Tibial artery (tissue), 4 donors: ENCODE measurements around the gene CFAP54.

Experiments used
- DNase-seq, 2 donors: peaks; one replicate each; pipeline ENCODE4 v3.0.0-alpha.2; 2019
- H3K27ac ChIP-seq, 2 donors: fragments of 200-600 bp; sonication (generic) in 1 of 2; 1 replicate in 1 of 2; 2 replicates in 1 of 2; pipeline ENCODE4 v1.5.1; 2018 to 2019; ENCODE audit warnings: mild to moderate bottlenecking in 1 of 2
- H3K27me3 ChIP-seq, 2 donors: fragments of 200-600 bp; sonication (generic) in 1 of 2; one replicate each; pipeline versions ENCODE4 v1.5.1 to v1.6.0; 2016 to 2019
- H3K36me3 ChIP-seq, 3 donors: fragments of 200-600 bp; sonication (generic) in 2 of 3; one replicate each; pipeline ENCODE4 v1.5.1; 2016 to 2019; ENCODE audit warnings: mild to moderate bottlenecking in 2 of 3
- H3K4me1 ChIP-seq, 4 donors: fragments of 200-600 bp; sonication (generic) in 2 of 4; 1 replicate in 3 of 4; 2 replicates in 1 of 4; pipeline ENCODE4 v1.5.1; 2016 to 2019
- H3K4me3 ChIP-seq, 2 donors: fragments of 200-600 bp; sonication (generic) in 1 of 2; 1 replicate in 1 of 2; 2 replicates in 1 of 2; pipeline ENCODE4 v1.5.1; 2018 to 2019; ENCODE audit warnings: mild to moderate bottlenecking in 2 of 2
- H3K9me3 ChIP-seq, 3 donors: fragments of 200-600 bp; sonication (generic) in 1 of 3; one replicate each; pipeline ENCODE4 v1.5.1; 2016 to 2019
- CTCF ChIP-seq, 2 experiments: fragments of 200-600 bp in 1 of 2; fragments of 450-650 bp in 1 of 2; IDR thresholded peaks; one replicate each; pipeline ENCODE4 v1.5.1; 2017 to 2019; ENCODE audit warnings: antibody characterized with exemption in 2 of 2, mild to moderate bottlenecking in 1 of 2, moderate library complexity in 1 of 2
- intact Hi-C: fragments of 100-400 bp; cut with DNase I; formaldehyde crosslinking; loops from one replicate; pipeline ENCODE4 v1.15.0; 2023; ENCODE audit warnings: low total_unique reads

Gene CFAP54

GRCh38 chr12:96635844-96636243 lies 146.5 kb downstream of the CFAP54 start:
- no peak for TF ChIP-seq CTCF (IDR thresholded peaks at IDR 0.05)
- DNase-seq, result no peak
- Histone ChIP-seq H3K4me1 (no peaks in the 10 kb centered on the region), H3K36me3 (no peaks in the 10 kb centered on the region), H3K9me3 (no peaks in the 10 kb centered on the region), H3K27me3 (no peaks in the 10 kb centered on the region), H3K27ac (no peak overlapping the region), H3K4me3 (no peak overlapping the region)
- intact Hi-C loops, result no loop called here

- intact Hi-C loops, result no loop called here
- no peaks in the 10 kb centered on the region for H3K4me1 ChIP-seq
Observed at GRCh38 chr12:96636895-96637294, 147.5 kb downstream of the CFAP54 start.

GRCh38 chr12:96648923-96649322 lies 159.5 kb downstream of the CFAP54 start:
- intact Hi-C loops, result no loop called here
- DNase-seq, result no peak
- no peak overlapping the region for H3K4me3 ChIP-seq

More at GRCh38 chr12:96636895-96637294, 147.5 kb downstream of the CFAP54 start:
- DNase-seq, result no peak
- no peak for TF ChIP-seq CTCF (IDR thresholded peaks at IDR 0.05)
- no peaks in the 10 kb centered on the region for H3K27me3 ChIP-seq
- H3K4me3 ChIP-seq, result no peak overlapping the region
- no peaks in the 10 kb centered on the region for H3K9me3 ChIP-seq
- no peak overlapping the region for H3K27ac ChIP-seq
- no peaks in the 10 kb centered on the region for H3K36me3 ChIP-seq

GRCh38 chr12:96652870-96653269 lies 163.5 kb downstream of the CFAP54 start:
- DNase-seq, result no peak

More at GRCh38 chr12:96648923-96649322, 159.5 kb downstream of the CFAP54 start:
- no peak for TF ChIP-seq CTCF (IDR thresholded peaks at IDR 0.05)
- Histone ChIP-seq H3K9me3 (no peaks in the 10 kb centered on the region), H3K27me3 (no peaks in the 10 kb centered on the region), H3K4me1 (no peaks in the 10 kb centered on the region), H3K27ac (no peak overlapping the region), H3K36me3 (no peaks in the 10 kb centered on the region)

GRCh38 chr12:96658075-96658474 lies 168.7 kb downstream of the CFAP54 start:
- no peaks in the 10 kb centered on the region for H3K9me3 ChIP-seq
- no peaks in the 10 kb centered on the region for H3K4me1 ChIP-seq
- no peak for TF ChIP-seq CTCF (IDR thresholded peaks at IDR 0.05)
- no peak overlapping the region for H3K27ac ChIP-seq
- intact Hi-C loops, result no loop called here
- no peaks in the 10 kb centered on the region for H3K27me3 ChIP-seq
- DNase-seq, result no peak
- H3K36me3 ChIP-seq, result no peaks in the 10 kb centered on the region
- H3K4me3 ChIP-seq, result no peak overlapping the region

More at GRCh38 chr12:96652870-96653269, 163.5 kb downstream of the CFAP54 start:
- Histone ChIP-seq H3K9me3 (no peaks in the 10 kb centered on the region), H3K36me3 (no peaks in the 10 kb centered on the region), H3K4me1 (no peaks in the 10 kb centered on the region), H3K4me3 (no peak overlapping the region), H3K27me3 (no peaks in the 10 kb centered on the region), H3K27ac (no peak overlapping the region)
- TF ChIP-seq CTCF (IDR thresholded peaks at IDR 0.05), result no peak
- intact Hi-C loops, result no loop called here

GRCh38 chr12:96669786-96670185 lies 180.4 kb downstream of the CFAP54 start:
- no peak for TF ChIP-seq CTCF (IDR thresholded peaks at IDR 0.05)

More at GRCh38 chr12:96669786-96670185, 180.4 kb downstream of the CFAP54 start:
- H3K27ac ChIP-seq, result no peak overlapping the region
- no peaks in the 10 kb centered on the region for H3K9me3 ChIP-seq
- no peaks in the 10 kb centered on the region for H3K36me3 ChIP-seq
- DNase-seq, result no peak
- no peaks in the 10 kb centered on the region for H3K4me1 ChIP-seq
- H3K27me3 ChIP-seq, result no peaks in the 10 kb centered on the region
- intact Hi-C loops, result no loop called here
- H3K4me3 ChIP-seq, result no peak overlapping the region
